Measurements from ENCODE around the gene PLXNA4. TPM values are rescaled to one million over a fixed set of nuclear protein-coding genes. Genes with fewer than 3 reads are reported as not detected.

The PLXNA4 gene
- total RNA-seq, 1 experiment from 2014 or later = 0.11 TPM

- BruUV-seq (replicated peaks) = no TSS peak
- Histone ChIP-seq H3K36me3 (ENCODE audit: insufficient read depth, low read length, poor library complexity, severe bottlenecking) (no peaks in the 10 kb centered on the region), H3K4me1 (ENCODE audit: insufficient read depth, low read length, poor library complexity, severe bottlenecking) (no peaks in the 10 kb centered on the region), H3K27ac (ENCODE audit: low read depth, low read length, poor library complexity, severe bottlenecking) (no peak overlapping the region), H3K9me3 (ENCODE audit: low read depth, low read length, poor library complexity, severe bottlenecking) (no peaks in the 10 kb centered on the region), H3K4me3 (ENCODE audit: low read depth, low read length, poor library complexity, severe bottlenecking) (no peak overlapping the region), H3K27me3 (replicated peaks; ENCODE audit: insufficient read depth, low read depth, low read length, poor library complexity) (peaks cover 10% of the 10 kb centered on the region)
- ChIA-PET POLR2A (ENCODE audit: low non-redundant PET) (no interaction called here), CTCF (no interaction called here)
- intact Hi-C loops (cut with micrococcal nuclease; ENCODE audit: unreplicated experiment) = no loop called here
- no peak for DNase-seq (ENCODE audit: low spot score)
- no peak for TF ChIP-seq CTCF (conservative IDR thresholded peaks at IDR 0.05; ENCODE audit: low read depth, low read length)
Observed at GRCh38 chr7:132092106-132092505, 484.2 kb downstream of the PLXNA4 start.

- CTCF ChIA-PET = no interaction called here
- BruUV-seq (replicated peaks) = no TSS peak
- POLR2A ChIA-PET (ENCODE audit: low non-redundant PET) = no interaction called here
Observed at GRCh38 chr7:132091706-132092105, 484.6 kb downstream of the PLXNA4 start.

GRCh38 chr7:132090444-132090843 is 485.8 kb downstream of the PLXNA4 start:
- no TSS peak for BruUV-seq (replicated peaks)
- Histone ChIP-seq H3K27me3 (replicated peaks; ENCODE audit: insufficient read depth, low read depth, low read length, poor library complexity) (peaks cover 3% of the 10 kb centered on the region), H3K27ac (ENCODE audit: low read depth, low read length, poor library complexity, severe bottlenecking) (no peak overlapping the region), H3K9me3 (ENCODE audit: low read depth, low read length, poor library complexity, severe bottlenecking) (no peaks in the 10 kb centered on the region), H3K36me3 (ENCODE audit: insufficient read depth, low read length, poor library complexity, severe bottlenecking) (no peaks in the 10 kb centered on the region), H3K4me3 (ENCODE audit: low read depth, low read length, poor library complexity, severe bottlenecking) (no peak overlapping the region), H3K4me1 (ENCODE audit: insufficient read depth, low read length, poor library complexity, severe bottlenecking) (no peaks in the 10 kb centered on the region)
- intact Hi-C loops (cut with micrococcal nuclease; ENCODE audit: unreplicated experiment) = no loop called here
- TF ChIP-seq CTCF (conservative IDR thresholded peaks at IDR 0.05; ENCODE audit: low read depth, low read length) (no peak), EZH2 (IDR thresholded peaks at IDR 0.05; ENCODE audit: borderline replicate concordance, low read depth, low read length, poor library complexity, severe bottlenecking) (no peak)
- ChIA-PET POLR2A (ENCODE audit: low non-redundant PET) (no interaction called here), CTCF (no interaction called here)
- DNase-seq (ENCODE audit: low spot score) = no peak

More at GRCh38 chr7:132091706-132092105, 484.6 kb downstream of the PLXNA4 start:
- peaks cover 9% of the 10 kb centered on the region for H3K27me3 ChIP-seq (replicated peaks; ENCODE audit: insufficient read depth, low read depth, low read length, poor library complexity)
- intact Hi-C loops (cut with micrococcal nuclease; ENCODE audit: unreplicated experiment) = no loop called here
- H3K27ac ChIP-seq (ENCODE audit: low read depth, low read length, poor library complexity, severe bottlenecking) = no peak overlapping the region
- no peak overlapping the region for H3K4me3 ChIP-seq (ENCODE audit: low read depth, low read length, poor library complexity, severe bottlenecking)
- no peaks in the 10 kb centered on the region for H3K9me3 ChIP-seq (ENCODE audit: low read depth, low read length, poor library complexity, severe bottlenecking)
- DNase-seq (ENCODE audit: low spot score) = no peak
- TF ChIP-seq EZH2 (IDR thresholded peaks at IDR 0.05; ENCODE audit: borderline replicate concordance, low read depth, low read length, poor library complexity, severe bottlenecking) (no peak), CTCF (conservative IDR thresholded peaks at IDR 0.05; ENCODE audit: low read depth, low read length) (no peak)
- H3K36me3 ChIP-seq (ENCODE audit: insufficient read depth, low read length, poor library complexity, severe bottlenecking) = no peaks in the 10 kb centered on the region
- no peaks in the 10 kb centered on the region for H3K4me1 ChIP-seq (ENCODE audit: insufficient read depth, low read length, poor library complexity, severe bottlenecking)

Measured in A673 (cell line).